Neutrophil (primary cell): Measurements from ENCODE around the gene C16orf54.
A peak's percentile ranks its signal among the peaks of the same experiment; 100 is the strongest.

ENCODE experiments used
- H3K27ac ChIP-seq: fragments of 200-600 bp; sonication (generic); 2 replicates; pipeline ENCODE4 v1.5.1; 2016; ENCODE audit warnings: mild to moderate bottlenecking, moderate library complexity
- H3K27me3 ChIP-seq: fragments of 200-600 bp; sonication (generic); 2 replicates; pipeline ENCODE4 v1.6.0; 2016; ENCODE audit warnings: mild to moderate bottlenecking
- H3K36me3 ChIP-seq: fragments of 200-600 bp; sonication (generic); 2 replicates; pipeline ENCODE4 v1.5.1; 2017
- H3K4me1 ChIP-seq, 2 experiments: fragments of 200-600 bp in 1 of 2; sonication (generic) in 1 of 2; 1 replicate in 1 of 2; 2 replicates in 1 of 2; pipeline versions ENCODE4 v1.5.1 to v1.6.1; 2013 to 2016; ENCODE audit warnings: low read depth in 1 of 2, low read length in 1 of 2, mild to moderate bottlenecking in 1 of 2, moderate library complexity in 1 of 2; ENCODE audit not compliant: control insufficient read depth in 1 of 2, insufficient read depth in 1 of 2
- H3K4me3 ChIP-seq, 2 experiments: fragments of 200-600 bp in 1 of 2; sonication (generic) in 1 of 2; 1 replicate in 1 of 2; 2 replicates in 1 of 2; pipeline ENCODE4 v1.5.1; 2013 to 2016; ENCODE audit warnings: low read depth in 1 of 2, low read length in 1 of 2, mild to moderate bottlenecking in 1 of 2, moderate library complexity in 1 of 2
- H3K9me3 ChIP-seq: fragments of 200-600 bp; sonication (generic); 2 replicates; pipeline ENCODE4 v1.5.1; 2016
- CTCF ChIP-seq: fragments of 200-600 bp; sonication (generic); IDR thresholded peaks from 2 replicates; pipeline ENCODE4 v1.5.1; 2016; ENCODE audit warnings: antibody characterized with exemption

Gene C16orf54

GRCh38 chr16:29720703-29721102 lies 25.1 kb downstream of the C16orf54 start:
- Histone ChIP-seq H3K27me3 (no peaks in the 10 kb centered on the region), H3K9me3 (no peaks in the 10 kb centered on the region), H3K27ac (no peak overlapping the region), H3K4me1 (peaks cover 4 to 9% of the 10 kb centered on the region in 2 experiments), H3K4me3 (no peak overlapping the region), H3K36me3 (no peaks in the 10 kb centered on the region)
- TF ChIP-seq CTCF: no peak

DNA sequence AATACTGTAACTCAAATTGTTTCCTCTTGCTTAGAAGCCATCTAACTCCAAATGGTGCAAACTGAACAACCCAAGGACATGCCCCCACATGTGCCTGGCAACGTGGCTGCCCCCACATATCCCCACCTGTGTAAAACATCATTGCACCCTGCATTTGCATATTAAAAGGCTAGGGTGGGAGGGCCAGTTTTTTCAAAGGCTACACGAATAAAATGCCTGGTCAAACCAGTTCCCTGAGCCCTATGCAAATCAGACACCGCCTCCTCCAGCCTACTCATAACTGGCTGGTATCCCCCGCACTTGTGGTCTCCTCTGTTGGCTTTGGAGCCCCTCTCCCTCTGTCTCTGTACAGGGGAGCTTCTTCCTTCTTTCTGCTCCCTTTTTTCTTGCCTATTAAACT lies 26.7 kb downstream of the C16orf54 start:
- Histone ChIP-seq H3K4me1 (peaks cover 4 to 9% of the 10 kb centered on the region in 2 experiments), H3K36me3 (no peaks in the 10 kb centered on the region), H3K9me3 (no peaks in the 10 kb centered on the region), H3K27me3 (no peaks in the 10 kb centered on the region), H3K4me3 (no peak overlapping the region), H3K27ac (no peak overlapping the region)
- TF ChIP-seq CTCF: no peak

DNA sequence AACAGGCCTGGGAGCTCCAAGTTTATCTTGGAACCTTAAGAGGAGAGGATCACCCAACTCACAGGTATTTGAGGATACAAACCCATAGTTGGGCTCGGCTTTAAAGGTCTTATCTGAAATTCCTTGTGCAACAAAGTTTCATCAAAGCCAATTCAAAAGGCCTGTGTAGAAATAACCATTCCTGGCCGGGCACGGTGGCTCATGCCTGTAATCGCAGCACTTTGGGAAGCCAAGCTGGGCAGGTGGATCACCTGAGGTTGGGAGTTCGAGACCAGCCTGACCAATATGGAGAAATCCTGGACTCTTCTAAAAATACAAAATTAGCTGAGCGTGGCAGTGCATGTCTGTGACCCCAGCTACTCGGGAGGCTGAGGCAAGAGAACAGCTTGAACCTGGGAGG lies 28.7 kb downstream of the C16orf54 start:
- Histone ChIP-seq H3K27ac (no peak overlapping the region), H3K4me3 (no peak overlapping the region), H3K4me1 (peaks cover 12 to 20% of the 10 kb centered on the region in 2 experiments), H3K27me3 (no peaks in the 10 kb centered on the region), H3K36me3 (no peaks in the 10 kb centered on the region), H3K9me3 (no peaks in the 10 kb centered on the region)
- TF ChIP-seq CTCF: no peak

DNA sequence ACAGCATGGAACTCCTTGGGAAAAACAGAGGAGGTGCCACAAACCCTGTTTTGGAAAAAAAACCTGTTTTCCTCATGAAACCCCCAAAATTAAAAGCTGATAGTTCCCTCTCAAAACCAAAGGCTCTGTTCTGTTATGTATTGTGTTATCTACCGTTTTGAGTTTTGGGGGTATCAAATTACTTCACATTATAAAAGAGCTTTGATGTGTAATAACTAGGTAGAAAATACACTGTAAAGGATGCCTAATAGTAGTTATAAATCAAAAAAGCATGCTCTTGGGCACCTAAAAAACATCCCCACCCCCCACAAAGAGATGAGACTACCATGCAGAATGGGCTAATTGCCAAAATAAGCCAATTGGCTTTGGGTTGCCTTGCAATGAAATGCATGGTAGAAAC lies 30.8 kb downstream of the C16orf54 start:
- H3K27me3 ChIP-seq: no peaks in the 10 kb centered on the region
- H3K9me3 ChIP-seq: no peaks in the 10 kb centered on the region
- no peaks in the 10 kb centered on the region for H3K36me3 ChIP-seq
- H3K4me3 ChIP-seq: no peak overlapping the region
- peaks cover 29 to 32% of the 10 kb centered on the region in 2 experiments for H3K4me1 ChIP-seq
- H3K27ac ChIP-seq: no peak overlapping the region
- TF ChIP-seq CTCF: no peak

DNA sequence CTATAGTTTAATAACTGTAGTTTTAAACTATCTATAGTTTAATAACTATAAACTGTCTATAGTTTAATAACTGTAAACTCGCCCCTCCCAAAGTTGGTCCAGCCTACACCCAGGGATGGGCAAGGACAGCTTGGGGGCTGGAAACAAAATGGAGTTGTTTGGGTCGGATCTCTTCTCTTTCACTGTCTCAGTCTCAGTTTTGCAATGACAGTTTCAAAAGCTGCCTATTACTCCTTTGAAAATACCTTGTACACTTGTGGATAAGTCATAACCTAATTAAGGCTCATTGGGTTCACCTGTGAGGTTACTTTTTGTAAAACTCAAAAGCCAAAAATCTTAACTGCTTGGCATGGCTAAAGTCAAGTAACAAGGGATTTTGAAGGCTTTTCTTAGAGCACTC lies 31.4 kb downstream of the C16orf54 start:
- Histone ChIP-seq H3K36me3 (no peaks in the 10 kb centered on the region), H3K4me1 (peaks cover 29 to 32% of the 10 kb centered on the region in 2 experiments), H3K27ac (no peak overlapping the region), H3K27me3 (no peaks in the 10 kb centered on the region), H3K4me3 (no peak overlapping the region), H3K9me3 (no peaks in the 10 kb centered on the region)
- TF ChIP-seq CTCF: no peak

- no peak for TF ChIP-seq CTCF
- no peaks in the 10 kb centered on the region for H3K27me3 ChIP-seq
- H3K27ac ChIP-seq: peak overlapping the region; percentile 61
Measured at GRCh38 chr16:29712809-29713208, 33.0 kb downstream of the C16orf54 start.

More at GRCh38 chr16:29712809-29713208, 33.0 kb downstream of the C16orf54 start:
- H3K9me3 ChIP-seq: no peaks in the 10 kb centered on the region
- no peaks in the 10 kb centered on the region for H3K36me3 ChIP-seq
- H3K4me1 ChIP-seq: peaks cover 29 to 32% of the 10 kb centered on the region in 2 experiments
- no peak overlapping the region for H3K4me3 ChIP-seq
